ENCODE results near the gene RTCA.

DNA sequence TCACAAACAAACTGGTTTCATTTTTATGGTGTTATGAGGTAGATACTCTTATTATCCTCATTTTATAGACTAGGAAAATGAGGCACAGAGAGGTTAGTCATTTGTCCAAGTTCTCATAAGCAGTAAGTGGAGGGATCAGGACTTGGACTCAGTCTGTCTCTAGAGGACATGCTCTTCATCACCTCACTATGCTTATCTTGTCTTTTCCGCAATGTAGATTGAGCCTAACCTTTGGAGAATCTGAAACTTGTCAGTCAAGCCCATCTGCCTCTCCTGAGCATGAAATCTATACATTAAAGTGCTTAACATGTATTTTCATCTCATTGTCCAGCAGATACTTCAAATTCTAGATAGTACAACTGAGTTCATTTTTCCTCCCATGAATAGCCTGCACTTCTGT, 74.5 kb downstream of the RTCA start:
- TF ChIP-seq, protein P1, sequence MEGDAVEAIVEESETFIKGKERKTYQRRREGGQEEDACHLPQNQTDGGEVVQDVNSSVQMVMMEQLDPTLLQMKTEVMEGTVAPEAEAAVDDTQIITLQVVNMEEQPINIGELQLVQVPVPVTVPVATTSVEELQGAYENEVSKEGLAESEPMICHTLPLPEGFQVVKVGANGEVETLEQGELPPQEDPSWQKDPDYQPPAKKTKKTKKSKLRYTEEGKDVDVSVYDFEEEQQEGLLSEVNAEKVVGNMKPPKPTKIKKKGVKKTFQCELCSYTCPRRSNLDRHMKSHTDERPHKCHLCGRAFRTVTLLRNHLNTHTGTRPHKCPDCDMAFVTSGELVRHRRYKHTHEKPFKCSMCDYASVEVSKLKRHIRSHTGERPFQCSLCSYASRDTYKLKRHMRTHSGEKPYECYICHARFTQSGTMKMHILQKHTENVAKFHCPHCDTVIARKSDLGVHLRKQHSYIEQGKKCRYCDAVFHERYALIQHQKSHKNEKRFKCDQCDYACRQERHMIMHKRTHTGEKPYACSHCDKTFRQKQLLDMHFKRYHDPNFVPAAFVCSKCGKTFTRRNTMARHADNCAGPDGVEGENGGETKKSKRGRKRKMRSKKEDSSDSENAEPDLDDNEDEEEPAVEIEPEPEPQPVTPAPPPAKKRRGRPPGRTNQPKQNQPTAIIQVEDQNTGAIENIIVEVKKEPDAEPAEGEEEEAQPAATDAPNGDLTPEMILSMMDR (IDR thresholded peaks at IDR 0.05; ENCODE audit: borderline replicate concordance, extremely low read depth, low read length, poor library complexity, severe bottlenecking), result no peak
- no peak for TF ChIP-seq EZH2 (IDR thresholded peaks at IDR 0.05; ENCODE audit: borderline replicate concordance, low read depth, low read length, severe bottlenecking)
